NCI-H2107 treated with DMSO at 0.1 percent for 48 hours (cell line): ENCODE data around the gene SYNPO.

Experiments used
- DNase-seq: peaks from one replicate; lab custom pipeline; 2025; ENCODE audit not compliant: unreplicated experiment; lab: John Stamatoyannopoulos, UW

The SYNPO gene

DNA sequence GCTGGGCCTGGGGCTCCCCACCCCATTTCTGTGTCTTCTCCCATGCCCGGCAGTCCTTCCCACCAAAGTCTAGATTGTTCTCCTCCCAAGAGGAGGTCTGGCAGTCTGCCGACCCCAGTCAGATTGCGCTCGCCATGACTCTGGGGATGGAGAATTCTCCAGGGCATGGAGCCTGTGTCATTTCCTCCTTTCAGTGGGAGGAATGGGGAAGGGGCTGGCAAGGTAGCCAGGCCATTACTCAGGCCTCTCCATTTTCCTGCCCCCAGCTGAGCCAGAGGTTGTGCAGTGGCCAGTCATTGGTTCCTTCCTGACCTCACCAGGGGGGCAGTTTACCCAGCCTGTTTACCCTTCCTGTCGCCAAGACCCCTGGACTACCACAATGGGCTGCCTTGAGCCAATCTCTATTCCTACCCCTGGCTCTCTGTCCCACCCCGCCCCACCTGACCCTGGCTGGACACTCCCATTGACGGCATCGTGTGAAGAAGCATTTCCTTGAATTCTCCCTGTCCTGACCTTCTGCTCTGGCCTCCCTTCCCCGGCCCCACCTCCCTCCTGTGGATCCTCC, 628 bp downstream of the SYNPO start:
- DNase-seq = no peak

- no peak for DNase-seq
Observed at GRCh38 chr5:150641824-150642566, 1.5 kb downstream of the SYNPO start.

- DNase-seq = no peak
Observed at GRCh38 chr5:150642567-150642927, 2.1 kb downstream of the SYNPO start.

DNA sequence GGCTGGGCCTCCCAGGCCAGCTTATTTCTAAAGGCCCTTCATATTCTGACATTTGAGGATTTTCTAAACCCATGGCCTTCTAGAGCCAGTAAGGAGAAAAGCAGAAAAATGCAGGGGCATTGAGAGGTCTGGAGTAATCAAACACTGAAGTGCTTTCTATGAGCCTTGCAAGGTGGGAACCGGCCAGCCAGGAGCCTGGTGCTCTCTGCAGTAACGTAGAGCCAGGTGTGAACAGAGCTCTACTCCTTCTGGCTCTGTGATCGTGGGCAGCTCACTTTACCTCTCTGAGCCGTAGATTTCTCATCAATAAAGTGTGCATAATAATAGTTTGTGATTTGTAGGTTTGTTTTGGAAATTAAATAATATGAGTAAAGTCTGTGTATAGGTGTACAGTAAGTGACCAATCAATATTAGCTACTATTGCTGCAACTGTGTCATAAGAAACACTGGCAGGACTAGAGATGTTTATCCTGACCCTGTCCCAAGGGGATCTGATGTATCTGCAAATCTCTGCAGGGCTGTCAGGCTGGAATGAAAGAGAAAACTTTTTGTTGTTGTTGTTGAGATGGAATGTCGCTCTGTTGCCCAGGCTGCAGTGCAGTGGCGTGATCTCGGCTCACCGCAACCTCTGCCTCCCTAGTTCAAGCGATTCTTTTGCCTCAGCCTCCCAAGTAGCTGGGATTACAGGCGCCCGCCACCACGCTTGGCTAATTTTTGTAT, 2.7 kb downstream of the SYNPO start:
- DNase-seq = no peak

GRCh38 chr5:150644058-150644457, 3.6 kb downstream of the SYNPO start:
- DNase-seq = no peak

GRCh38 chr5:150644514-150644913, 4.1 kb downstream of the SYNPO start:
- no peak for DNase-seq

GRCh38 chr5:150645070-150645700, 4.7 kb downstream of the SYNPO start:
- DNase-seq = no peak

GRCh38 chr5:150647275-150648251, 7.1 kb downstream of the SYNPO start:
- no peak for DNase-seq

DNA sequence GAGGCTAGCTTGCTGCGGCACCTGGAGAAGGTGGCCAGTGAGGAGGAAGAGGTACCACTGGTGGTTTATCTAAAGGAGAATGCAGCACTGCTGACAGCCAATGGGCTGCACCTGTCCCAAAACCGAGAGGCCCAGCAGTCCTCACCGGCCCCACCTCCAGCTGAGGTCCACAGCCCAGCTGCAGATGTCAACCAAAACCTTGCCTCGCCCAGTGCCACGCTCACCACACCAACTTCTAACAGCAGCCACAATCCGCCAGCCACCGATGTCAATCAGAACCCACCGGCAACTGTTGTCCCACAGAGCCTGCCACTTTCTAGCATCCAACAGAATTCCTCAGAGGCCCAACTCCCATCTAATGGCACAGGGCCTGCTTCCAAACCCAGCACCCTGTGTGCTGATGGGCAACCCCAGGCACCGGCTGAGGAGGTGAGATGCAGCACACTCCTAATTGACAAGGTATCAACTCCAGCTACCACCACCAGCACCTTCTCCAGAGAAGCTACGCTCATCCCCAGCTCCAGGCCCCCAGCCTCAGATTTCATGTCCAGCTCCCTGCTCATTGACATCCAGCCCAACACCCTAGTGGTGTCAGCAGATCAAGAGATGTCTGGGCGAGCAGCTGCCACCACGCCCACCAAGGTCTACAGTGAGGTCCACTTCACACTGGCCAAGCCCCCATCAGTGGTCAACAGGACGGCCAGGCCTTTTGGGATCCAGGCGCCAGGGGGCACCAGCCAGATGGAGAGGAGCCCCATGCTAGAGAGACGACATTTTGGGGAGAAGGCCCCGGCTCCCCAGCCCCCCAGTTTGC, 8.0 kb downstream of the SYNPO start:
- no peak for DNase-seq

DNA sequence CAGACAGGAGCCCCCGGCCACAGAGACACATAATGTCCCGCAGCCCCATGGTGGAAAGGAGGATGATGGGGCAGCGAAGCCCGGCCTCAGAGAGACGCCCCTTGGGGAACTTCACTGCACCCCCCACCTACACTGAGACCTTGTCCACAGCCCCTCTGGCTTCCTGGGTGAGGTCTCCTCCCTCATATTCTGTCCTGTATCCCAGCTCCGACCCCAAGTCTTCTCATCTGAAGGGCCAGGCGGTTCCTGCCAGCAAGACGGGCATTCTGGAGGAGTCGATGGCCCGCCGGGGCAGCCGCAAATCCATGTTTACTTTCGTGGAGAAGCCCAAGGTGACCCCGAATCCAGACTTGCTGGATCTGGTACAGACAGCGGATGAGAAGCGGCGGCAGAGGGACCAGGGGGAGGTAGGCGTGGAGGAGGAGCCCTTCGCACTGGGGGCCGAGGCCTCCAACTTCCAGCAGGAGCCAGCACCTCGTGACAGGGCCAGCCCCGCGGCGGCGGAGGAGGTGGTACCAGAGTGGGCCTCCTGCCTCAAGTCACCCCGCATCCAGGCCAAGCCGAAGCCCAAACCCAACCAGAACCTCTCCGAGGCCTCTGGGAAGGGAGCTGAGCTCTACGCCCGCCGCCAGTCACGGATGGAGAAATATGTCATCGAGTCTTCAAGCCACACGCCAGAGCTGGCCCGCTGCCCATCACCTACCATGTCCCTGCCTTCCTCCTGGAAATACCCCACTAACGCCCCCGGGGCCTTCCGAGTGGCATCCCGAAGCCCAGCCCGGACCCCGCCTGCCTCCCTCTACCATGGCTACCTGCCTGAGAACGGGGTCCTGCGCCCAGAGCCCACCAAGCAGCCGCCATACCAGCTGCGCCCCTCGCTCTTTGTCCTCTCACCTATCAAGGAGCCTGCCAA, 8.9 kb downstream of the SYNPO start:
- DNase-seq = no peak

- no peak for DNase-seq
Observed at GRCh38 chr5:150650021-150651006, 9.9 kb downstream of the SYNPO start.

GRCh38 chr5:150651382-150651781, 10.9 kb downstream of the SYNPO start:
- no peak for DNase-seq

GRCh38 chr5:150651924-150652671, 11.6 kb downstream of the SYNPO start:
- no peak for DNase-seq

DNA sequence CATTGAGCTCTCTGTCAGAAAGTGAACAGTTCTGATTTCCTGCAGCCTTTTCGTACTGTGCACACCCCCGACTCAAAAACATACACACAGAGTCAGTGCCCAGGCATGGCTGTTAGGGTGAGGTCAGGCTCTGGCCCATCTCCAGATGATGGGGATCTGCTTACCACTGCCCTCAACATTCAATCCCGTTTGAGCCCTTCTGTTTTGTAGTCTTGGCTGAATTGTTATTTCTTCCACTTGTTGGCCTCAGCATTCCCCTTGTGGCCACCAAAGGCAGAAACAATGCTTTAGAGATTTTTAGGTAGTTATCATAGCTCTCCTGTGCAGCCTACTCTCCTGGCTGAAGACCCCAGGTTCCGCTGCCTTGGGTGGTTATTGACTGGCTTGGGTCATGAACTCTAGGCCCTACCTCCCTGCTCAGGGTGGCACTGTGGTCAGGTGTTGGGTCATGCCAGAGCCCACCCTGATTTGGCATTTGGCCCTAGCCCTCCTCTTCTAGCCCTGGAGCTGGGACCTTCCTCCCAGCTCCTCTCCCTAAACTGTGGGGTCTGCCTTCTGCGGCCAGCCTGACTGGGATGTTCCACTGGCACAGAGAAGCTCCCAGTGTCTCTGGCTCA, 12.8 kb downstream of the SYNPO start:
- no peak for DNase-seq

GRCh38 chr5:150653762-150654556, 13.5 kb downstream of the SYNPO start:
- no peak for DNase-seq

DNA sequence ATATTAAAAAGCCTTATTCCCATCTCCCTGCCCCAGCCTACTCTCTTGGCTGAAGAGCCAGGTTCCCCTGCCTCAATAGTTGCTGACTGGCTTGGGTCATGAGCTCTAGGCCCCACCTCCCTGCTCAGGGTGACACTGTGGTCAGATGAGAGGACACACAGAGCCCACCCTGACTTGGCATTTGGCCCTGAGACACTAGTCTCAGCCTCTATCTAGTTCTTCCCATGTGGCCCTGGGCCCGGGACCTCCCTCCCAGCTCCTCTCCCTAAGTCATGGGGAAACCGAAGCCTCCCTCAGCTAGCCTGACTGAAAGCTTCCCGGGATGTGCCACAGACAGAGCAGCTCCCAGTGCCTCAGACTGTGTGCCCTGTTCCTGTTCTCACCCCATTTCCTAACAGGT, 14.8 kb downstream of the SYNPO start:
- DNase-seq = no peak
